Measurements from ENCODE around the gene PLSCR5.

DNA sequence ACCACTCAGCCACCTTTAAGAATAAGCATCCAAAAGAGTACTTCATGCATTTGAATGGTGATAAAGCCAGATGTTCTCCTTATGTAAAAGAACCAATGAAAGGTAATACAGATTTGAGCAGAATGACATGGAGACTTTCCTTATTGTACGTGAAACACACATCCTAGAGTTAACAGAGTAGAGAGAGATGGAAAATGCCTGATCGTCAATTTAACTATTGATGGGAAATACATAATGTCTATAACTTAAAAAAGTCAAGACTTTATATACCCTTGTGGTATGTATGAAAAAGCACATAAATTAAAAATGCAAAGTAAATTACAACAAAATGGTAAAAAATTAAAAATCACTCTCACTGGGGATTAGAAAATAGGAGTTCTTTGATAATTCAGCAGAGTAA lies 31.7 kb upstream of the PLSCR5 start:
- TF ChIP-seq GATA3 (IDR thresholded peaks at IDR 0.05; ENCODE audit: low read depth, low read length) (no peak), GATA2 (IDR thresholded peaks at IDR 0.05; ENCODE audit: low read depth, low read length) (no peak)

Data from SH-SY5Y (cell line).